ENCODE results near the gene ADGRG6.

The ADGRG6 gene

GRCh38 chr6:142485256-142485655, 183.4 kb downstream of the ADGRG6 start:
- Histone ChIP-seq H3K4me1 (ENCODE audit: insufficient read depth, insufficient read length) (no peaks in the 10 kb centered on the region), H3K4me3 (ENCODE audit: insufficient read length, low read depth) (no peak overlapping the region), H3K36me3 (ENCODE audit: insufficient read depth, insufficient read length, low read length) (no peaks in the 10 kb centered on the region), H3K9ac (ENCODE audit: insufficient read length, low read depth) (no peak overlapping the region), H3K27me3 (ENCODE audit: insufficient read depth, insufficient read length) (no peaks in the 10 kb centered on the region), H3K9me3 (ENCODE audit: insufficient read depth, low read length) (no peaks in the 10 kb centered on the region)
- no peak for DNase-seq (ENCODE audit: low read depth, low spot score)
- TF ChIP-seq YY1 (IDR thresholded peaks at IDR 0.05; ENCODE audit: insufficient read depth, insufficient read length), result no peak
- TF ChIP-seq ZNF274 (IDR thresholded peaks at IDR 0.05; ENCODE audit: low read depth, low read length), result no peak
- no peak for TF ChIP-seq SUZ12 (IDR thresholded peaks at IDR 0.05; ENCODE audit: extremely low read depth, insufficient read depth, insufficient read length)

GRCh38 chr6:142489722-142490610, 188.2 kb downstream of the ADGRG6 start:
- Histone ChIP-seq H3K9ac (ENCODE audit: insufficient read length, low read depth) (no peak overlapping the region), H3K4me3 (ENCODE audit: insufficient read length, low read depth) (no peak overlapping the region), H3K36me3 (ENCODE audit: insufficient read depth, insufficient read length, low read length) (no peaks in the 10 kb centered on the region), H3K4me1 (ENCODE audit: insufficient read depth, insufficient read length) (no peaks in the 10 kb centered on the region), H3K9me3 (ENCODE audit: insufficient read depth, low read length) (no peaks in the 10 kb centered on the region), H3K27me3 (ENCODE audit: insufficient read depth, insufficient read length) (no peaks in the 10 kb centered on the region)
- no peak for TF ChIP-seq ZNF274 (IDR thresholded peaks at IDR 0.05; ENCODE audit: low read depth, low read length)
- no peak for DNase-seq (ENCODE audit: low read depth, low spot score)

Data from NT2/D1 (cell line).